ENCODE results near the gene TSHZ2. TPM values are rescaled to one million over a fixed set of nuclear protein-coding genes. Genes with fewer than 3 reads are reported as not detected.
A peak's percentile ranks its signal among the peaks of the same experiment; 100 is the strongest.
"Not testable (repeated sequence)": the region's sequence is repeated elsewhere in the genome, so short reads cannot be mapped to it uniquely, and the experiment has no call there.

The TSHZ2 gene
- total RNA-seq, 3 donors from 2014 or later: 8.1 to 19.3 (median 8.4) TPM

DNA sequence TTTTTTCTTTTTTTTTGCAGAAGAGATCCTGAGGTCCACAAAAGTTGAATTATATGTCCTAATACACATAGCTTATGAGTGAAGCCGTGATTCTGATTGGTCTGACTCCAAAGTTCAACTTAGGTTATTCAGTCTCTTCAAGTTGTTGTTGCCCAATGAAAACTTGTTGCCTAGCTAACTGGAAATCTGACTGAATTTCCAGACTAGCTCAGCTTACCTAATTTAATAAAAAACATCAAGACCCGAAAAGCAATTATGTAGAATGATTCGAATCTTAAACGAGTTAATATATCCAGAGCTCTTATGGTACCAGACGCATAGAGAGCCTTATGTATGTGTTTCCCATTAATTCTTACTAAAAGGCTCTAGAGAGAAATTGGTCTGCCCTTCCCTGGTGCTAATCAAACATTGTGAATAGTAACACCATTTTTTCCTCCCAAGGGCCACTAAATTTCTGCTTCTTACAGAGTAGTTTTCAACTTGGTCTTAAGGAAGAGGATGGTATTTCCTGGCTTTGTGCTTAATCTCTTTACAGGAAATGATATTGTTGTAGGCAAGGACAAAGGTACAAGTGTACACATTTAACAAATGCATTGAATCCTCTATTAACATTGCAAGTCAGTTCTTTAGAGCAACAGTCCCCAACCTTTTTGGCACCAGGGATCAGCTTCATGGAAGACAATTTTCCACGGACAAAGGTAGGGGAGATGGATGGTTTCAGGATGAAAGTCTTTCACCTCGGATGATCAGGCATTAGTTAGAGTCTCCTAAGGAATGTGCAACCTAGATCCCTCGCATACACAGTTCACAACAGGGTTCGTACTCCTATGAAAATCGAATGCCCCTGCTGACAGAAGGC, 107.9 kb downstream of the TSHZ2 start:
- ATAC-seq (no peak), DNase-seq (no peak)
- no peaks in the 10 kb centered on the region for H3K9me3 Mint-ChIP-seq
- H3K36me3 Mint-ChIP-seq (ENCODE audit: insufficient read depth): no peaks in the 10 kb centered on the region
- H3K4me3 Mint-ChIP-seq: no peak overlapping the region
- no peaks in the 10 kb centered on the region for H3K27me3 Mint-ChIP-seq (ENCODE audit: low read depth)
- H3K4me1 Mint-ChIP-seq (ENCODE audit: low read depth): peaks cover 34% of the 10 kb centered on the region

DNA sequence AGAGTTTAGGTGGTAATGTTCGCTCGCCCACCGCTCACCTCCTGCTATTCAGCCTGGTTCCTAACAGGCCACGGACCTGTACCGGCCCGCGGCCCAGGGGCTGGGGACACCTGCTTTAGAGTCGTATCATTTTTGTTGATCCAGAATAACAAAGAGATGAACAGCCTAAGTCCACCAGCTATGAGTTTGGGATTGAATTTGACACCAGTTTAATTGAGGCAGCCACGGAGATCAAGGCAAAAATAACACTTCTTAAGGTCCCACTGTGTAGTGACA, 108.5 kb downstream of the TSHZ2 start:
- DNase-seq: no peak
- Mint-ChIP-seq H3K36me3 (ENCODE audit: insufficient read depth) (no peaks in the 10 kb centered on the region), H3K9me3 (no peaks in the 10 kb centered on the region), H3K4me1 (ENCODE audit: low read depth) (peaks cover 39% of the 10 kb centered on the region), H3K4me3 (no peak overlapping the region), H3K27me3 (ENCODE audit: low read depth) (no peaks in the 10 kb centered on the region)
- ATAC-seq: no peak

DNA sequence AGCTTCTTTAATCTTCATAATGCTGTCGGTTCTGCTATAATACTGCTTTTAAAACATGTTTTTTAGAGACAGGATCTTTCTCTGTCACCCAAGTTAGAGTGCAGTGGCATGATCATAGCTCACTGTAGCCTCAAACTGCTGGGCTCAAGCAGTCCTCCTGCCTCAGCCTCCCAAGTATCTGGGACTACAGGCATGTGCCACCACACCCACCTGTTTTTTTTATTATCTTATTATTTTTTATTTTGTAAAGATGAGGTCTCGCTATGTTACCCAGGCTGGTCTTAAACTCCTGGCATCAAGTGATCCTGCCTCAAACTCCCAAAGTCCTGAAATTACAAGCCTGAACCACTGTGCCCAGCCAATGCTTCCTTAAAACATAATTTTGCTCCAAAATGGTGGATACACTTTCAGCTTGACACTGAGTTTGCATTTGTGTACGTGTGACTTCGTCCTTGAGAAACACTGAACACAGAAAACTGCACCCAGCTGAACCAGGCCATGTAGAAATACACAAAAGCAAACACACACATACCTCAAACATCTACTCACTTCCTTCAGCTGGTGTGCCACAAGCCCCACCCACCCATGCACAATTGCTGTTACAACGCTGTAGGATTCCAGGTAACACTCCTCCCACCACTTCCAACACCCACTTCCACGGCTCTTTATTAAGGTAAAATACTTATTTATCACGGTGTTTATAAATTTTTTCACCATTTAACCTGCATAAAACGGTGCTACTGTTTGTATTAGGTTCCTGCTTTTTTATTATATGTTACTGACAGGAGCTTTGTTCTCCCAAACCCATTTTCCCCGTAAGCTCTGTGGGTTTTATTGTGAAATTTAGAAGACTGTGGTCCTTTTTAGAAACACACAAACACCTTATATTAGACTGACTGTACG, 109.1 kb downstream of the TSHZ2 start:
- Mint-ChIP-seq H3K9me3 (no peaks in the 10 kb centered on the region), H3K27me3 (ENCODE audit: low read depth) (no peaks in the 10 kb centered on the region), H3K4me3 (peak overlapping the region; percentile 4), H3K36me3 (ENCODE audit: insufficient read depth) (no peaks in the 10 kb centered on the region), H3K4me1 (ENCODE audit: low read depth) (peaks cover 42% of the 10 kb centered on the region)
- DNase-seq (no peak), ATAC-seq (no peak)

GRCh38 chr20:53081916-53082863, 110.0 kb downstream of the TSHZ2 start:
- Mint-ChIP-seq H3K36me3 (ENCODE audit: insufficient read depth) (no peaks in the 10 kb centered on the region), H3K9me3 (no peaks in the 10 kb centered on the region), H3K4me3 (peak overlapping the region; percentile 4), H3K4me1 (ENCODE audit: low read depth) (peaks cover 46% of the 10 kb centered on the region), H3K27me3 (ENCODE audit: low read depth) (no peaks in the 10 kb centered on the region)
- no peak for DNase-seq
- no peak for ATAC-seq

GRCh38 chr20:53083411-53083810, 111.3 kb downstream of the TSHZ2 start:
- H3K36me3 Mint-ChIP-seq (ENCODE audit: insufficient read depth): peaks cover 4% of the 10 kb centered on the region
- H3K9me3 Mint-ChIP-seq: no peaks in the 10 kb centered on the region
- ATAC-seq (no peak), DNase-seq (no peak)
- H3K27me3 Mint-ChIP-seq (ENCODE audit: low read depth): no peaks in the 10 kb centered on the region
- H3K4me3 Mint-ChIP-seq: no peak overlapping the region
- peaks cover 57% of the 10 kb centered on the region for H3K4me1 Mint-ChIP-seq (ENCODE audit: low read depth)

GRCh38 chr20:53084408-53084997, 112.3 kb downstream of the TSHZ2 start:
- Mint-ChIP-seq H3K9me3 (no peaks in the 10 kb centered on the region), H3K36me3 (ENCODE audit: insufficient read depth) (peaks cover 5% of the 10 kb centered on the region), H3K4me3 (no peak overlapping the region), H3K27me3 (ENCODE audit: low read depth) (no peaks in the 10 kb centered on the region), H3K4me1 (ENCODE audit: low read depth) (peaks cover 59% of the 10 kb centered on the region)
- ATAC-seq (no peak), DNase-seq (no peak)

- ATAC-seq (no peak), DNase-seq (no peak)
- peaks cover 53% of the 10 kb centered on the region for H3K4me1 Mint-ChIP-seq (ENCODE audit: low read depth)
- no peaks in the 10 kb centered on the region for H3K9me3 Mint-ChIP-seq
- no peaks in the 10 kb centered on the region for H3K27me3 Mint-ChIP-seq (ENCODE audit: low read depth)
- peaks cover 5% of the 10 kb centered on the region for H3K36me3 Mint-ChIP-seq (ENCODE audit: insufficient read depth)
- H3K4me3 Mint-ChIP-seq: no peak overlapping the region
Measured at GRCh38 chr20:53085720-53086119, 113.6 kb downstream of the TSHZ2 start.

- Mint-ChIP-seq H3K4me1 (ENCODE audit: low read depth) (peaks cover 40% of the 10 kb centered on the region), H3K4me3 (no peak overlapping the region), H3K27me3 (ENCODE audit: low read depth) (no peaks in the 10 kb centered on the region), H3K9me3 (no peaks in the 10 kb centered on the region), H3K36me3 (ENCODE audit: insufficient read depth) (peaks cover 5% of the 10 kb centered on the region)
- ATAC-seq (no peak), DNase-seq (no peak)
Measured at GRCh38 chr20:53087037-53087777, 115.0 kb downstream of the TSHZ2 start.

- Mint-ChIP-seq H3K9me3 (no peaks in the 10 kb centered on the region), H3K36me3 (ENCODE audit: insufficient read depth) (peaks cover 5% of the 10 kb centered on the region), H3K4me1 (ENCODE audit: low read depth) (peaks cover 35% of the 10 kb centered on the region), H3K4me3 (no peak overlapping the region), H3K27me3 (ENCODE audit: low read depth) (no peaks in the 10 kb centered on the region)
- DNase-seq (no peak), ATAC-seq (no peak)
Measured at GRCh38 chr20:53088786-53089185, 116.6 kb downstream of the TSHZ2 start.

GRCh38 chr20:53089851-53090250, 117.7 kb downstream of the TSHZ2 start:
- H3K4me1 Mint-ChIP-seq (ENCODE audit: low read depth): peaks cover 35% of the 10 kb centered on the region
- H3K36me3 Mint-ChIP-seq (ENCODE audit: insufficient read depth); H3K9me3 Mint-ChIP-seq; DNase-seq; H3K4me3 Mint-ChIP-seq; ATAC-seq; H3K27me3 Mint-ChIP-seq (ENCODE audit: low read depth): not testable (repeated sequence)

DNA sequence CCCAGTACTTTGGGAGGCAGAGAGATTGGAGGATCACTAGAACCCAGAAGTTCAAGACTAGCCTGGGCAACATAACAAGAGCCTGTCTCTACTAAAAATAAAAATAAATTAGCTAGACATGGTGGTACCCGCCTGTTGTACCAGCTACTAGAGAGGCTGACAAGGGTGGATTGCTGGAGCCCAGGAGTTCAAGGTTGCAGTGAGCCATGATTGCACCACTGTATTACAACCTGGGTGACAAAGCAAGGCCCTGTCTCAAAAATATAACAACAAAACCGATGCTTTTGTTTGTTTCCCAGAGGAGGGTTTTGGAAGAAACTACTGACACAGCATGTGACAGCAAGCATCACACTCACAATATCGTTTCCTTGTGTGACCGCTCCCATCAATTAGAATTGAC, 119.6 kb downstream of the TSHZ2 start:
- no peak for ATAC-seq
- Mint-ChIP-seq H3K4me1 (ENCODE audit: low read depth) (peaks cover 24% of the 10 kb centered on the region), H3K27me3 (ENCODE audit: low read depth) (no peaks in the 10 kb centered on the region), H3K9me3 (no peaks in the 10 kb centered on the region), H3K36me3 (ENCODE audit: insufficient read depth) (peaks cover 15% of the 10 kb centered on the region), H3K4me3 (no peak overlapping the region)
- no peak for DNase-seq

- Mint-ChIP-seq H3K4me3 (no peak overlapping the region), H3K4me1 (ENCODE audit: low read depth) (peaks cover 17% of the 10 kb centered on the region), H3K27me3 (ENCODE audit: low read depth) (no peaks in the 10 kb centered on the region), H3K9me3 (no peaks in the 10 kb centered on the region), H3K36me3 (ENCODE audit: insufficient read depth) (peaks cover 11% of the 10 kb centered on the region)
- ATAC-seq: no peak
- no peak for DNase-seq
Measured at GRCh38 chr20:53092772-53093300, 120.7 kb downstream of the TSHZ2 start.

- H3K27me3 Mint-ChIP-seq (ENCODE audit: low read depth): no peaks in the 10 kb centered on the region
- ATAC-seq: no peak
- peaks cover 17% of the 10 kb centered on the region for H3K36me3 Mint-ChIP-seq (ENCODE audit: insufficient read depth)
- peaks cover 3% of the 10 kb centered on the region for H3K9me3 Mint-ChIP-seq
- H3K4me3 Mint-ChIP-seq: no peak overlapping the region
- DNase-seq: no peak
- no peaks in the 10 kb centered on the region for H3K4me1 Mint-ChIP-seq (ENCODE audit: low read depth)
Measured at GRCh38 chr20:53097371-53097770, 125.2 kb downstream of the TSHZ2 start.
